ENCODE data around the gene CYP27C1.

Gene CYP27C1

GRCh38 chr2:127145280-127145895 is 74.7 kb downstream of the CYP27C1 start:
- no peaks in the 10 kb centered on the region for H3K9me3 ChIP-seq (ENCODE audit: control insufficient read depth in 2 of 2, low read length in 2 of 2)
- peaks cover 7% of the 10 kb centered on the region for H3K4me1 ChIP-seq (ENCODE audit: control insufficient read depth, insufficient read depth, low read length)
- H3K27me3 ChIP-seq (ENCODE audit: control insufficient read depth in 1 of 2, insufficient read depth in 2 of 2, low read length in 2 of 2): no peaks in the 10 kb centered on the region
- H3K4me3 ChIP-seq (ENCODE audit: low read length in 2 of 2): no peak overlapping the region
- no peaks in the 10 kb centered on the region for H3K36me3 ChIP-seq (ENCODE audit: control insufficient read depth in 2 of 2, insufficient read depth in 2 of 2, low read length in 2 of 2)
- no peak overlapping the region for H3K9ac ChIP-seq (ENCODE audit: low read length in 2 of 2)
- no peak overlapping the region for H3K27ac ChIP-seq (ENCODE audit: low read length)

- Histone ChIP-seq H3K4me1 (ENCODE audit: control insufficient read depth, insufficient read depth, low read length) (peaks cover 7% of the 10 kb centered on the region), H3K27me3 (ENCODE audit: control insufficient read depth in 1 of 2, insufficient read depth in 2 of 2, low read length in 2 of 2) (no peaks in the 10 kb centered on the region), H3K4me3 (ENCODE audit: low read length in 2 of 2) (no peak overlapping the region), H3K27ac (ENCODE audit: low read length) (peak overlapping the region; percentile 2), H3K9me3 (ENCODE audit: control insufficient read depth in 2 of 2, low read length in 2 of 2) (no peaks in the 10 kb centered on the region), H3K9ac (ENCODE audit: low read length in 2 of 2) (no peak overlapping the region), H3K36me3 (ENCODE audit: control insufficient read depth in 2 of 2, insufficient read depth in 2 of 2, low read length in 2 of 2) (no peaks in the 10 kb centered on the region)
Observed at GRCh38 chr2:127143841-127144782, 76.0 kb downstream of the CYP27C1 start.

GRCh38 chr2:127142663-127143630 is 77.2 kb downstream of the CYP27C1 start:
- Histone ChIP-seq H3K27ac (ENCODE audit: low read length) (peak overlapping the region; percentile 2), H3K9ac (ENCODE audit: low read length in 2 of 2) (no peak overlapping the region), H3K27me3 (ENCODE audit: control insufficient read depth in 1 of 2, insufficient read depth in 2 of 2, low read length in 2 of 2) (no peaks in the 10 kb centered on the region), H3K4me1 (ENCODE audit: control insufficient read depth, insufficient read depth, low read length) (peaks cover 7% of the 10 kb centered on the region), H3K4me3 (ENCODE audit: low read length in 2 of 2) (no peak overlapping the region), H3K9me3 (ENCODE audit: control insufficient read depth in 2 of 2, low read length in 2 of 2) (no peaks in the 10 kb centered on the region), H3K36me3 (ENCODE audit: control insufficient read depth in 2 of 2, insufficient read depth in 2 of 2, low read length in 2 of 2) (no peaks in the 10 kb centered on the region)

GRCh38 chr2:127140538-127140937 is 79.6 kb downstream of the CYP27C1 start:
- H3K27ac ChIP-seq (ENCODE audit: low read length): no peak overlapping the region
- no peaks in the 10 kb centered on the region for H3K36me3 ChIP-seq (ENCODE audit: control insufficient read depth in 2 of 2, insufficient read depth in 2 of 2, low read length in 2 of 2)
- peaks cover 4% of the 10 kb centered on the region for H3K4me1 ChIP-seq (ENCODE audit: control insufficient read depth, insufficient read depth, low read length)
- H3K4me3 ChIP-seq (ENCODE audit: low read length in 2 of 2): no peak overlapping the region
- no peaks in the 10 kb centered on the region for H3K9me3 ChIP-seq (ENCODE audit: control insufficient read depth in 2 of 2, low read length in 2 of 2)
- no peaks in the 10 kb centered on the region for H3K27me3 ChIP-seq (ENCODE audit: control insufficient read depth in 1 of 2, insufficient read depth in 2 of 2, low read length in 2 of 2)
- H3K9ac ChIP-seq (ENCODE audit: low read length in 2 of 2): no peak overlapping the region

GRCh38 chr2:127139766-127140165 is 80.3 kb downstream of the CYP27C1 start:
- H3K36me3 ChIP-seq (ENCODE audit: control insufficient read depth in 2 of 2, insufficient read depth in 2 of 2, low read length in 2 of 2): no peaks in the 10 kb centered on the region
- H3K9ac ChIP-seq (ENCODE audit: low read length in 2 of 2): no peak overlapping the region
- H3K27ac ChIP-seq (ENCODE audit: low read length): no peak overlapping the region
- H3K4me1 ChIP-seq (ENCODE audit: control insufficient read depth, insufficient read depth, low read length): no peaks in the 10 kb centered on the region
- no peaks in the 10 kb centered on the region for H3K9me3 ChIP-seq (ENCODE audit: control insufficient read depth in 2 of 2, low read length in 2 of 2)
- H3K27me3 ChIP-seq (ENCODE audit: control insufficient read depth in 1 of 2, insufficient read depth in 2 of 2, low read length in 2 of 2): no peaks in the 10 kb centered on the region
- no peak overlapping the region for H3K4me3 ChIP-seq (ENCODE audit: low read length in 2 of 2)

GRCh38 chr2:127138281-127138680 is 81.8 kb downstream of the CYP27C1 start:
- Histone ChIP-seq H3K9me3 (ENCODE audit: control insufficient read depth in 2 of 2, low read length in 2 of 2) (no peaks in the 10 kb centered on the region), H3K4me3 (ENCODE audit: low read length in 2 of 2) (no peak overlapping the region), H3K4me1 (ENCODE audit: control insufficient read depth, insufficient read depth, low read length) (no peaks in the 10 kb centered on the region), H3K36me3 (ENCODE audit: control insufficient read depth in 2 of 2, insufficient read depth in 2 of 2, low read length in 2 of 2) (no peaks in the 10 kb centered on the region), H3K27ac (ENCODE audit: low read length) (no peak overlapping the region), H3K9ac (ENCODE audit: low read length in 2 of 2) (no peak overlapping the region), H3K27me3 (ENCODE audit: control insufficient read depth in 1 of 2, insufficient read depth in 2 of 2, low read length in 2 of 2) (no peaks in the 10 kb centered on the region)

- Histone ChIP-seq H3K9me3 (ENCODE audit: control insufficient read depth in 2 of 2, low read length in 2 of 2) (no peaks in the 10 kb centered on the region), H3K27me3 (ENCODE audit: control insufficient read depth in 1 of 2, insufficient read depth in 2 of 2, low read length in 2 of 2) (no peaks in the 10 kb centered on the region), H3K4me3 (ENCODE audit: low read length in 2 of 2) (no peak overlapping the region), H3K9ac (ENCODE audit: low read length in 2 of 2) (no peak overlapping the region), H3K36me3 (ENCODE audit: control insufficient read depth in 2 of 2, insufficient read depth in 2 of 2, low read length in 2 of 2) (no peaks in the 10 kb centered on the region), H3K27ac (ENCODE audit: low read length) (no peak overlapping the region), H3K4me1 (ENCODE audit: control insufficient read depth, insufficient read depth, low read length) (no peaks in the 10 kb centered on the region)
Observed at GRCh38 chr2:127137741-127138140, 82.4 kb downstream of the CYP27C1 start.

- no peaks in the 10 kb centered on the region for H3K4me1 ChIP-seq (ENCODE audit: control insufficient read depth, insufficient read depth, low read length)
- no peak overlapping the region for H3K27ac ChIP-seq (ENCODE audit: low read length)
- H3K27me3 ChIP-seq (ENCODE audit: control insufficient read depth in 1 of 2, insufficient read depth in 2 of 2, low read length in 2 of 2): no peaks in the 10 kb centered on the region
- no peaks in the 10 kb centered on the region for H3K36me3 ChIP-seq (ENCODE audit: control insufficient read depth in 2 of 2, insufficient read depth in 2 of 2, low read length in 2 of 2)
- H3K9ac ChIP-seq (ENCODE audit: low read length in 2 of 2): no peak overlapping the region
- no peak overlapping the region for H3K4me3 ChIP-seq (ENCODE audit: low read length in 2 of 2)
- no peaks in the 10 kb centered on the region for H3K9me3 ChIP-seq (ENCODE audit: control insufficient read depth in 2 of 2, low read length in 2 of 2)
Observed at GRCh38 chr2:127137225-127137624, 82.9 kb downstream of the CYP27C1 start.

- H3K9ac ChIP-seq (ENCODE audit: low read length in 2 of 2): no peak overlapping the region
- H3K4me1 ChIP-seq (ENCODE audit: control insufficient read depth, insufficient read depth, low read length): no peaks in the 10 kb centered on the region
- no peaks in the 10 kb centered on the region for H3K27me3 ChIP-seq (ENCODE audit: control insufficient read depth in 1 of 2, insufficient read depth in 2 of 2, low read length in 2 of 2)
- no peaks in the 10 kb centered on the region for H3K9me3 ChIP-seq (ENCODE audit: control insufficient read depth in 2 of 2, low read length in 2 of 2)
- H3K4me3 ChIP-seq (ENCODE audit: low read length in 2 of 2): no peak overlapping the region
- H3K27ac ChIP-seq (ENCODE audit: low read length): no peak overlapping the region
- H3K36me3 ChIP-seq (ENCODE audit: control insufficient read depth in 2 of 2, insufficient read depth in 2 of 2, low read length in 2 of 2): no peaks in the 10 kb centered on the region
Observed at GRCh38 chr2:127134833-127135830, 85.0 kb downstream of the CYP27C1 start.
